GM18507 (cell line): ENCODE data around the gene FBLN7.
"Not testable (repeated sequence)": the region's sequence is repeated elsewhere in the genome, so short reads cannot be mapped to it uniquely, and the experiment has no call there.

Experiments
- DNase-seq: peaks from one replicate; pipeline ENCODE4 v3.0.0; 2011; ENCODE audit warnings: low read depth; ENCODE audit not compliant: insufficient read length; ENCODE audit errors: extremely low spot score
- FAIRE-seq: peaks from 2 replicates; lab custom pipeline; 2011; peaks lifted over from hg19 to GRCh38; lab: Jason Lieb, UNC

The FBLN7 gene

GRCh38 chr2:112139661-112140204 is 1.5 kb downstream of the FBLN7 start:
- DNase-seq, FAIRE-seq: not testable (repeated sequence)

DNA sequence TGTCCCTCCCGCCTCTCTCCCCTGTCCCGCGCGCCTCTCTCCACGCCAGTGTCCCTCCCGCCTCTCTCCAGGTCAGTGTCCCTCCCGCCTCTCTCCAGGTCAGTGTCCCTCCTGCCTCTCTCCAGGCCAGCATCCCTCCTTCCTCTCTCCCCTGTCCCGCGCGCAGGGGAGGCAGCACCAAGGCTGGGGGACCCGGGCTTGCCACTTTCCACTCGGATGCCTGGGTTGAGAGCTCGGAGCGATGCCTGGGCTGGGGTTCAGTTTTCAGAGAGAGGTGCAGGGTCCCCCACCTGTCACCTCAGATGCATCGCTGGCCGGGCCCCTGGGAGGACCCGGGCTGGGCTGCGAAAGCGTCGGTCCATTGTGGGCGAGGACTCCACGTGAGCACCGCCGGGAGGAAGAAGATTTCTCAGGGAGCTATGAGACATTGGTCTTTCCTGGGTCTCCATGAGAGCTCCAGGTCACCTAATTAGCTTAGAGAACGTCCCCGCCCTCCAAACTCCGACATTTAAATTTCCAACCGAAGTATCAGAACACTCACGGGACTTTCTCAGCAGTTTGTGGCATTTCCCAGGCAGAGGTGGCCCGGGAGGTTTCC is 2.1 kb downstream of the FBLN7 start:
- no peak for FAIRE-seq
- no peak for DNase-seq

GRCh38 chr2:112140899-112141625 is 2.9 kb downstream of the FBLN7 start:
- DNase-seq (no peak), FAIRE-seq (no peak)

- no peak for DNase-seq
- FAIRE-seq, result no peak
Observed at GRCh38 chr2:112141626-112142007, 3.4 kb downstream of the FBLN7 start.

DNA sequence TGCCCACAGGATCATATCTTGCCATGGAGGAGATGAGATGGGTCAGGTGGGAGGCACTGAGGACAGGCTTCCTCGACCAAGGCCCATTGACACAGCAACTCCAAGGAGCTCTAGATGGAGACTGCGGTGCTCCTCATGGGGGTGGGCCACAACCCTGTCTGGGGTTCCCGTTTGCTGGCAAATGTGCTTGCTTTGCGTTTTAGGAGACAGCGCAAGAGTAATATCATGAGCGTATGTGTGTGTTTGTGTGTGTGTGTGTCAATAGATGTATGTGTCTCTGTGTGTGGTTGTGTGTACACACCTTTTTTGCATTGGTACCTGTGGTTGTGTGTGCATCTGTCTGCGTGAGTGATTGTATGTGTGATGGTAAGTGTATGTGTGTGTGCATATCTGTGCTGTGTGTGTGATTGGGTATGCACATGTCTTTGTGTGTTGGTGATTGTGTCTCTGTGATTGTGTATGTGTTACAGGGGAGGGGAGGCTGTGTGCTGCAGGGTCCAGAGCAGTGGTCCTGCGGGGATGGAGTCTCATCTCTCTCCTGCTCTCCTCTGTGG is 4.4 kb downstream of the FBLN7 start:
- DNase-seq (no peak), FAIRE-seq (no peak)

DNA sequence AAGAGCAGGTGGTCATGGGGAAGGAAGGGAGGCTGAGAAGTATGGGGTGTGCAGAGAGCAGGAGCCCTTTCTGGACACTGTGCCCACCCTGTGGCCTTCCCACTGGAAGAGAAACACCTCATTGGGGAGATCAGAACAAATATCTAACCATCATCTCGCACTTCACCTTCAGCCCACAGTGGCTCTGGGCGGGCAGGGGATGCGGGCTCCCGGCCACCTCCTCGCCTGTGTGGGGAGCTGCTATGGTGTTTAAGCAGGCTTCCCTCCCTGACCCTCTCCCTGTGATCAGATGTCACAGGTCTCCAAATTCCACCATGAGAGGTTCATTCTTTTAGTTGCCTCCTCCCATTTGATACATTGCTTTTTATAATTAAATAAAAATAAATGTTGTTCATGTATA is 5.0 kb downstream of the FBLN7 start:
- DNase-seq, result no peak
- no peak for FAIRE-seq

DNA sequence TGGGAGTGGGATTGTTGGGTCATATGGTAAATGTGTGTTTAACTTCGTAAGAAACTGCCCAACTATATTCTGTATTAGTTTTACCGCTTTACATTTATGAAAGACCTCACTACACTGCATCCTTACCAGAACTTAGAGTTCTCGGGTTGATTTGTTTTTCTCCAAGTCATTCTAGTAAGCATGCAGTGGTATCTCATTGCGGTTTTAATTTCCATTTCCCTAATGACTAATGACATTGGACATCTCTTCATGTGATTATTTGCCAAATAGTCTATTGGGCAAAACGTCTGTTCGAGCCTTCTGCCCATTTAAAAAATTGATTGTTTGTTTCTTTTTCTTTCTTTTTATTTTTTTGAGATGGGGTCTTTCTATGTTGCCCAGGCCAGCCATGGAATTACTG is 6.8 kb downstream of the FBLN7 start:
- DNase-seq, result no peak

DNA sequence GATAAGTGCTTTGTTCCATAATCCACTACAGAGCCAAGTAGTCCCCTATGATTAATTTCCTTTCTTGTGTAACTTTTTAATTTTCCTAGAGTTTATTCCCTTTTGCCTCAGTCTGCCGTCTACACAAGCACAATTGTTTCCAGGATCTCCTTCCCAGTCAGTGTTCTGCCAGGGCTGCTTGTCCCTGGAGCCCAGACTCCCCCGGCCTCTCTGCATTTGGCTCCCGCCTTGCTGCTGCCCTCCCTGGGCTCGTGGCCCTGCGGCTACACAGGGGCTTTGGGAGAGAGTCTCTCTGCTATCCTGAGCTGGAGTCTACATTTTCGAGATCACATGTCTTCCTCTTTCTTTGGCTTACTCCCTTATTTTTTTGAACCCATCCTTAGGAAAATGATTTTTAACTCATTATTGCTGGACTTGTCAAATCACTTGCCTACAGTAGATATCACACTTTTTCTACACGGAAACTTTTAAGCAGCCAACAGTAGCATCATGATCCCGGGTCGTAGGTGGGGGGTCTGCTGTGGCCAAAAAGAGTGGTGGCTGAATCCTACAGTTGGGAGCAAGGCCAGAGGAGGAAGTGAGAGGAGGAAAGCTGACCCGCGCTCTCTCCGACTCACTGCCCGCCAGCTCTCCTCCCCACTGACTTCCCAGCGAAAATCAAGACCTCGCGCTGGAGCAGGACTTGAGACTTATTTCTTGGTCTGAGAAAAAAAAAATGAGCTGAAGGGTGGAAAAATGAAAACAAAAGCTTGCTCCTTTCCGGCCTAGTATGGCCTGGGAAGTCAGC is 9.4 kb downstream of the FBLN7 start:
- no peak for FAIRE-seq
- DNase-seq, result no peak

More for the DNA sequence above, 6.8 kb downstream of the FBLN7 start:
- no peak for FAIRE-seq

DNA sequence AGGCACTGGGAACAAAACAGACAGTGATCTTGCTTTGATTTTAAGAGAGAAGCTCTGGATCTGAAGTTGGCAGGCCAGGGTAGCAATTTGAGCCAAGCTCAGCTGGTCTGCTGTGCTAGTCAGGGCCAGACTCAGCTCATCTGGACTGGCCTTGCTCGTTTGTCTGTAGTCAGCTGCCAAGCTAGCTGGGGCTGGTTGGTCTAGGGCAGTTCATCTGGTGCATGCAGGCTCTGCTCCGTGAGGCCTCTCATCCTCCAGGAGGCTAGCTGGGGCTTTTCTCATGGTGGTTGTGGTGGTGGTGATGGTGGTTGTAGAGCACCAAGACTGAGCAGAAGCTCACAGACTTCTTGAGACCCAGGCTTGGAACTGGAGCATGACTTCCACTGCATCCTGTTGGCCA is 10.3 kb downstream of the FBLN7 start:
- DNase-seq (no peak), FAIRE-seq (no peak)

- FAIRE-seq (no peak), DNase-seq (no peak)
Observed at GRCh38 chr2:112149194-112149593, 11.0 kb downstream of the FBLN7 start.

DNA sequence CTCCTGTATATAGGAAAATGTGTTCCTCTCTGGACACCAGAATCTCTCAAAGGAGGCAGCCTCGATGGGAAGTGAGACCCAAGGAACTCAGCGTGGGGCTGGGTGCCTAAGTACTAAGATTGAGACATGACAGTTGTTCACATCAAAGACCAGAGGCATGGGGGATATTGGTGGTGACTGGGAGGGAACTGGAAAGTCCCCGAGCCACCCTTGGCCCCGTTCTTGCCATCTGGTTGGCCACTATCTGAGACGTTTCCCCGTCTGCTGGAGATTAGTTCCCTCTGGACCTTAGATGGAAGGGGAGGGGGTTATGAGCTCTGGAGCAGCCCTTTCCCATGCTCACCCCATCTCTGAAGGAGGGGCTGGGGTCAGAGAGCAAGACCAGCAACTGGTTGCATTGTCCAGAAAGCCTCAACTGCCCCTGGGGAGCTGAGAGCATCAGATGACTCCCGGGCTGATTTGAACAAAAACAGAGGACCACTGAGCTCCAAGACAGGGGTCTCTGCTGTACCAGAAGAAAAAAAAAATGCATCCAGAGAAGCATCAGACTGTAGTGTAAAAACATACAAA is 11.8 kb downstream of the FBLN7 start:
- DNase-seq (no peak), FAIRE-seq (no peak)

GRCh38 chr2:112150447-112150846 is 12.3 kb downstream of the FBLN7 start:
- DNase-seq (no peak), FAIRE-seq (no peak)

- FAIRE-seq, result no peak
- DNase-seq, result no peak
Observed at GRCh38 chr2:112150851-112151250, 12.7 kb downstream of the FBLN7 start.

- DNase-seq, result no peak
Observed at GRCh38 chr2:112151271-112151670, 13.1 kb downstream of the FBLN7 start.

GRCh38 chr2:112151701-112152440 is 13.7 kb downstream of the FBLN7 start:
- no peak for DNase-seq

More at GRCh38 chr2:112151271-112151670, 13.1 kb downstream of the FBLN7 start:
- no peak for FAIRE-seq

DNA sequence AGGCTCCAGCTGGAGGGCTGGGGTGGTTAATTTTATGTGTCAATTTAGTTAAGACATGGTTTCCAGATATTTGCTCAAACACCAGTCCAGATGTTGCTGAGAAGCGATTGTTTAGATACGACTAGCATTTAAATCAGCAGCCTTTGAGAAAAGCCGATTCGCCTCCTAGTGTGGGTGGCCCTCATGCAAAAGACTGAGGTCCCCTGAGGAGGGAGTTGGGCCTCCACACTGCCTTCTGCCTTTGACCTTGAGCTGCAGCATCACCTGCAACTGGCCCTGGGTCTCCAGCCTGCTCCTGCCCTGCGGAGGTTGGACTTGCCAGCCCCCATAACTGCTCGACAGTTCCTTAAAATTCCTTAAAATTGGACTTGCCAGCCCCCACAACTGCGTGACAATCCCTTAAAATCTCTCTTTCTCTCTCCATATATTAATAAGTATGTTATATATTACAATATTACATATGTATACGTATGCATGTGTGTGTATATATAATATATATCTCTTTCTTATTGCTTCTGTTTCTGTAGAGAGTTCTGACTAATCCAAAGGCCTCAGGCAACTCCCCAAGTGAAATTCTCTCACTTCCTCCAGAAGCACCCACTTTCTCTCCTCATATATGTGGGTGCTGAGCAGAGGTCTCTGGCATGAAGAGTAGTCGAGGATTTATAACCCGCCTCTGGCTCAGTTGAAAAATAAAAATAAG is 14.4 kb downstream of the FBLN7 start:
- no peak for FAIRE-seq
- no peak for DNase-seq

More at GRCh38 chr2:112151701-112152440, 13.7 kb downstream of the FBLN7 start:
- no peak for FAIRE-seq

- no peak for DNase-seq
- FAIRE-seq, result no peak
Observed at GRCh38 chr2:112153179-112153490, 14.9 kb downstream of the FBLN7 start.

DNA sequence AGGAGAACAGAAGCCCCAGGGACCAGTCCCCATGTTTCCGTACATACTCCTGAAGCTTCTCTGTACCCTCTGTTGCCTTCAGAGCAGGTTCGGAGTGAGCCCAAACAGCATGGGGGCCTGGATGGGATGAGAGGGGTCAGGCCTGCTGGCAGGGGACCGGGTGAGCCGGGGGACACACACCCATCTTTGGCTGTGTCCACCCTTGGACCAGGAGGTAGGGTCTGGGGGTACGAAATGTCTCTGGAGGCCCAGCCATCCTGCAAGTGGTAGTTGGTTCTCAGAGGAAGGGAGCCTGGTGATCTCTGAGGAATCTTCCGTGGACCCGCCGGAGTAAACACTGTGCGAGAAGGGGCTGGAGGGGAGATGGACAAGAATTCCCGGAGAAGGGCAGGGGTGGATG is 15.3 kb downstream of the FBLN7 start:
- no peak for FAIRE-seq
- no peak for DNase-seq
